ENCODE measurements around the gene MVB12A. TPM values are rescaled to one million over a fixed set of nuclear protein-coding genes. Genes with fewer than 3 reads are reported as not detected.

Gene MVB12A
- total and polyA plus RNA-seq, 2 of the 8 experiments (the other 6 are each of a cell fraction or from before 2014, with no cell fraction given) = 37.9 to 76.6 TPM

DNA sequence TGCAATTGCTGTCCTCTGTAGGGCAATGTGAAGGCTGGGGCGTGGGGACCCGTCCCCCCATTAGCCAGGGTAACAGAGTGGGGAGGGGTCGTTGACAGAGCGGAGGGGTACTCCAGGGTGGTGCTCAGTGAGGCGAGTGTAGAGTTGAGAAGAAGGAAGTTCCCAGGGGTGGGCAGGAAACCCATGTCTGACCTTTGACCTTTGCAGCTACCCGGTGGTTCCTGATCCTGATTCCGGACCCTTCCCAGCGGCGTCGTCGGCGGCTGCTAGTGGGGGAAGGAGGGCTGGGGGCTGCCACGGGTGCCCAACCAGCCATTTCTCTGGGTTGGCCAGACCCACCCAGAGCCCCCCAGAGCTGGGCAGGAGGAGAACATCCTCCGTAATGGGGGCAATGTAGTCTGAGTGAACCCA lies 40.6 kb upstream of the MVB12A start (continued):
- TF ChIP-seq MAFK (IDR thresholded peaks at IDR 0.05; ENCODE audit: low read depth, low read length) = no peak
- peak; percentile 29; the same call in 1 of the 2 replicates for TF ChIP-seq TAF1 (IDR thresholded peaks at IDR 0.05; ENCODE audit: low read depth, low read length)
- 0 out of 2 replicates have a peak, but pooled peaks have one; percentile 41 for TF ChIP-seq KDM1A (IDR thresholded peaks at IDR 0.05; ENCODE audit: borderline replicate concordance, low read length)
- TF ChIP-seq EZH2 (IDR thresholded peaks at IDR 0.05; ENCODE audit: low read depth, low read length, severe bottlenecking) = no peak
